Tibial nerve (tissue), 4 donors: ENCODE results near the gene OTOG. TPM values are rescaled to one million over a fixed set of nuclear protein-coding genes. Genes with fewer than 3 reads are reported as not detected.

Source experiments
- DNase-seq, 2 donors: peaks; one replicate each; pipeline ENCODE4 v3.0.0-alpha.2; 2019; ENCODE audit warnings: low spot score in 2 of 2
- H3K27ac ChIP-seq, 4 donors: fragments of 200-600 bp; sonication (generic) in 3 of 4; one replicate each; pipeline ENCODE4 v1.5.1; 2017 to 2019; ENCODE audit warnings: mild to moderate bottlenecking in 1 of 4
- H3K27me3 ChIP-seq, 2 donors: fragments of 200-600 bp; sonication (generic) in 1 of 2; one replicate each; pipeline versions ENCODE4 v1.5.1 to v1.6.0; 2017 to 2019
- H3K36me3 ChIP-seq, 3 donors: fragments of 200-600 bp; sonication (generic); one replicate each; pipeline ENCODE4 v1.5.1; 2018 to 2019
- H3K4me1 ChIP-seq, 4 donors: fragments of 200-600 bp; sonication (generic) in 3 of 4; one replicate each; pipeline ENCODE4 v1.5.1; 2017 to 2019
- H3K4me3 ChIP-seq, 4 donors: fragments of 200-600 bp; sonication (generic) in 3 of 4; one replicate each; pipeline ENCODE4 v1.5.1; 2017 to 2019; ENCODE audit warnings: mild to moderate bottlenecking in 1 of 4, moderate library complexity in 1 of 4
- H3K9me3 ChIP-seq, 4 donors: fragments of 200-600 bp; sonication (generic) in 3 of 4; one replicate each; pipeline ENCODE4 v1.5.1; 2017 to 2019
- CTCF ChIP-seq, 5 experiments: fragments of 200-600 bp in 3 of 5; fragments of 450-650 bp in 2 of 5; sonication (generic) in 3 of 5; IDR thresholded peaks; one replicate each; pipeline ENCODE4 v1.5.1; 2016 to 2019; ENCODE audit warnings: antibody characterized with exemption in 5 of 5, mild to moderate bottlenecking in 3 of 5, moderate library complexity in 2 of 5
- EP300 ChIP-seq, 2 donors: sonication (generic); formaldehyde crosslinking; IDR thresholded peaks; one replicate each; pipeline ENCODE4 v1.6.1; 2017; ENCODE audit warnings: antibody characterized with exemption in 2 of 2, mild to moderate bottlenecking in 1 of 2
- POLR2A ChIP-seq, 2 donors: fragments of 450-650 bp; IDR thresholded peaks; one replicate each; pipeline ENCODE4 v1.6.1; 2017; ENCODE audit warnings: antibody characterized with exemption in 2 of 2, mild to moderate bottlenecking in 2 of 2, moderate library complexity in 2 of 2
- WGBS, 2 donors: methylation state at CpG; one replicate each; pipeline ENCODE4 v1.1.5; 2018; 5-methylcytosine and 5-hydroxymethylcytosine counted together
- total RNA-seq, 4 donors: library from RNA; depleted of rRNA; stranded (reverse); fragments of >200 nt; gene quantifications; one replicate each; pipeline ENCODE4 v1.1.0, GENCODE V29; 2016

OTOG gene
- total RNA-seq, 4 donors from 2014 or later, result not detected

GRCh38 chr11:17694494-17695110, 147.5 kb downstream of the OTOG start:
- no peak overlapping the region for H3K4me3 ChIP-seq
- WGBS, 2 donors, result 81 to 88% methylated on average over 8 to 10 of the region's 10 CpGs

GRCh38 chr11:17695454-17696441, 148.7 kb downstream of the OTOG start:
- Histone ChIP-seq H3K4me1 (no peaks in the 10 kb centered on the region), H3K9me3 (no peaks in the 10 kb centered on the region), H3K36me3 (no peaks in the 10 kb centered on the region), H3K4me3 (no peak overlapping the region), H3K27ac (no peak overlapping the region), H3K27me3 (peaks cover 0 to 31% of the 10 kb centered on the region in 2 donors)
- TF ChIP-seq POLR2A (IDR thresholded peaks at IDR 0.05), result no peak
- no peak for TF ChIP-seq EP300 (IDR thresholded peaks at IDR 0.05)
- no peak for TF ChIP-seq CTCF (IDR thresholded peaks at IDR 0.05)
- 9 to 22% methylated on average over 13 to 41 of the region's 68 CpGs for WGBS, 2 donors
- no peak for DNase-seq

More at GRCh38 chr11:17694494-17695110, 147.5 kb downstream of the OTOG start:
- Histone ChIP-seq H3K4me1 (no peaks in the 10 kb centered on the region), H3K9me3 (no peaks in the 10 kb centered on the region), H3K27ac (no peak overlapping the region), H3K27me3 (peaks cover 0 to 31% of the 10 kb centered on the region in 2 donors), H3K36me3 (no peaks in the 10 kb centered on the region)
- TF ChIP-seq EP300 (IDR thresholded peaks at IDR 0.05) (no peak), CTCF (IDR thresholded peaks at IDR 0.05) (no peak), POLR2A (IDR thresholded peaks at IDR 0.05) (no peak)
- no peak for DNase-seq

GRCh38 chr11:17696741-17697140, 149.7 kb downstream of the OTOG start:
- TF ChIP-seq POLR2A (IDR thresholded peaks at IDR 0.05) (no peak), CTCF (IDR thresholded peaks at IDR 0.05) (no peak), EP300 (IDR thresholded peaks at IDR 0.05) (no peak)

More at GRCh38 chr11:17696741-17697140, 149.7 kb downstream of the OTOG start:
- H3K27ac ChIP-seq, result no peak overlapping the region
- WGBS, 2 donors, result 79 to 83% methylated on average over 5 of the region's 5 CpGs
- no peaks in the 10 kb centered on the region for H3K4me1 ChIP-seq
- DNase-seq, result no peak
- H3K27me3 ChIP-seq, result peaks cover 0 to 31% of the 10 kb centered on the region in 2 donors
- no peaks in the 10 kb centered on the region for H3K9me3 ChIP-seq
- no peak overlapping the region for H3K4me3 ChIP-seq
- no peaks in the 10 kb centered on the region for H3K36me3 ChIP-seq

Other genes with a start within 250 kb of the OTOG start
- gene NCR3LG1, start 195.5 kb upstream of the OTOG start, total RNA-seq, result 1 to 10 TPM; 1.0 to 2.2 (median 2.0) TPM
- 10 to 100 TPM in 1 of 4 donors, 1 to 10 TPM in 2, under 1 TPM in 1; 0.59 to 19.7 (median 3.5) TPM for gene KCNJ11, start 158.6 kb upstream of the OTOG start, total RNA-seq
- gene ABCC8, start 70.4 kb upstream of the OTOG start, total RNA-seq, result 1 to 10 TPM; 1.3 to 8.6 (median 5.1) TPM
- gene USH1C, start 2.8 kb upstream of the OTOG start, total RNA-seq, result not detected
- gene MYOD1, start 172.3 kb downstream of the OTOG start, total RNA-seq, result not detected
- gene KCNC1, start 187.5 kb downstream of the OTOG start, total RNA-seq, result not detected